ENCODE measurements around the gene FHIT.

The FHIT gene

DNA sequence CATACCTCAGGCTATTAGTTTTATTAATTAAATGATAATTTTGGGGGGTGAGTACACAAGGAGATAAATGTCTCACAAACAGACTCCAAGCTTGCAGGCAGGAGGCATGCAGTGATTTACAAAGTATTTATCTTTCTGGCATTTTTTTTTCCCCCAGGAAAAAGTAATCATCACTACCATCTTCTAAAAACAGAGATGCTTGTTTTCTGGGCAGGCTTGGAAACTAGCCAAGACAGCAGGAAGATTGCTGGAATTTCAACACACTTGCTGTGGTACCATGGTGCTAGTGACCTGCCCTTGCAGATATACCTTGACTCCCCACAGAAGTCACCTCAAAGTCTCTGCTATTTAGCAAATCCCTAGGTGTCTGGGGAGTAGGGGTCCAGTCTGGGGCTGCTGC lies 1468.6 kb downstream of the FHIT start:
- Histone ChIP-seq H3K9me3 (ENCODE audit: insufficient read depth, low read length) (no peaks in the 10 kb centered on the region), H3K27me3 (ENCODE audit: insufficient read depth, insufficient read length) (no peaks in the 10 kb centered on the region), H3K4me3 (ENCODE audit: insufficient read length, low read depth) (no peak overlapping the region), H3K4me1 (ENCODE audit: insufficient read depth, insufficient read length) (peaks cover 3% of the 10 kb centered on the region), H3K9ac (ENCODE audit: insufficient read length, low read depth) (no peak overlapping the region), H3K36me3 (ENCODE audit: insufficient read depth, insufficient read length, low read length) (no peaks in the 10 kb centered on the region)
- no peak for TF ChIP-seq ZNF274 (IDR thresholded peaks at IDR 0.05; ENCODE audit: low read depth, low read length)
- no peak for TF ChIP-seq YY1 (IDR thresholded peaks at IDR 0.05; ENCODE audit: insufficient read depth, insufficient read length)
- TF ChIP-seq SUZ12 (IDR thresholded peaks at IDR 0.05; ENCODE audit: extremely low read depth, insufficient read depth, insufficient read length) = no peak
- DNase-seq (ENCODE audit: low read depth, low spot score) = no peak

DNA sequence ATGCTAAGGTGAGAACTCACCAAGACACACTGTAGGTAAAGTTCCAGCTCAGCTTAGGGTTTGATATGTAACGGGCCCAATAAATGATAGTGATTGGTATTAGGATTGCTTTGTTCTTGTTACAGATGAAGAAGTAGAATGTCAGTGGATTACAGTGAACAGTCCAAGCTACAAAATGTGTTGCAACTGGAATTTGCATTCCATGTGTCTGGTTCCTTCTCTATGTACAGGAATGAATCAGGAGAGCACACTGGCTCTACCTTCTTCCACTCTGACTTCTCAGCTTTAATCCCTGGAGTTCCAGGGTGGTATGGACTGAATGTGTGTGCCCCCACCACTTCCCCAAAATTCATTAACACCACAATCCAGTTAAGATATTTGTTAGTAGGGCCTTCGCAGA lies 1471.0 kb downstream of the FHIT start:
- Histone ChIP-seq H3K4me3 (ENCODE audit: insufficient read length, low read depth) (no peak overlapping the region), H3K4me1 (ENCODE audit: insufficient read depth, insufficient read length) (peaks cover 3% of the 10 kb centered on the region), H3K36me3 (ENCODE audit: insufficient read depth, insufficient read length, low read length) (no peaks in the 10 kb centered on the region), H3K9ac (ENCODE audit: insufficient read length, low read depth) (no peak overlapping the region), H3K9me3 (ENCODE audit: insufficient read depth, low read length) (no peaks in the 10 kb centered on the region), H3K27me3 (ENCODE audit: insufficient read depth, insufficient read length) (no peaks in the 10 kb centered on the region)
- TF ChIP-seq YY1 (IDR thresholded peaks at IDR 0.05; ENCODE audit: insufficient read depth, insufficient read length) (no peak), SUZ12 (IDR thresholded peaks at IDR 0.05; ENCODE audit: extremely low read depth, insufficient read depth, insufficient read length) (no peak), ZNF274 (IDR thresholded peaks at IDR 0.05; ENCODE audit: low read depth, low read length) (no peak)
- peak; percentile 25 for DNase-seq (ENCODE audit: low read depth, low spot score)

DNA sequence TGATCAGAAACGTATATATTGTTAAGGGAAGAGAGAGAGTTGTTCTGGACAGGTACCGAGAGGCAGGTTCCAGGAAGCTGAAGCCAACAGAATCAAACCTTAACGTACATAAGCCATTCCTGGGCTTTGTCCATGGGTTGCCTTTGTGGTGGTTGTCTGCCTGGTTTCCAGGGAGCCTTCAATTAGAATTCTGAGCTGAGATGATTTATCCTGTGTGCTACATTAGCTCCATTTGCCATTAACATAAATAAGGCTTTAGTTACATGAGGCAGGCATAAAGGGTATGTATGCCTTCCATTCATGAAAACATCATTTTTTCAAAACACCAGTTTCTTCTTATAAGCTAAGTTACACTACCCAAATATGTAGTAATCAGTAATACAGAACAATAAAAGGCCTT lies 1472.0 kb downstream of the FHIT start:
- H3K36me3 ChIP-seq (ENCODE audit: insufficient read depth, insufficient read length, low read length) = no peaks in the 10 kb centered on the region
- H3K9ac ChIP-seq (ENCODE audit: insufficient read length, low read depth) = no peak overlapping the region
- no peaks in the 10 kb centered on the region for H3K9me3 ChIP-seq (ENCODE audit: insufficient read depth, low read length)
- no peak overlapping the region for H3K4me3 ChIP-seq (ENCODE audit: insufficient read length, low read depth)
- H3K4me1 ChIP-seq (ENCODE audit: insufficient read depth, insufficient read length) = peaks cover 3% of the 10 kb centered on the region
- TF ChIP-seq YY1 (IDR thresholded peaks at IDR 0.05; ENCODE audit: insufficient read depth, insufficient read length) (no peak), SUZ12 (IDR thresholded peaks at IDR 0.05; ENCODE audit: extremely low read depth, insufficient read depth, insufficient read length) (no peak)
- no peaks in the 10 kb centered on the region for H3K27me3 ChIP-seq (ENCODE audit: insufficient read depth, insufficient read length)
- DNase-seq (ENCODE audit: low read depth, low spot score) = no peak

DNA sequence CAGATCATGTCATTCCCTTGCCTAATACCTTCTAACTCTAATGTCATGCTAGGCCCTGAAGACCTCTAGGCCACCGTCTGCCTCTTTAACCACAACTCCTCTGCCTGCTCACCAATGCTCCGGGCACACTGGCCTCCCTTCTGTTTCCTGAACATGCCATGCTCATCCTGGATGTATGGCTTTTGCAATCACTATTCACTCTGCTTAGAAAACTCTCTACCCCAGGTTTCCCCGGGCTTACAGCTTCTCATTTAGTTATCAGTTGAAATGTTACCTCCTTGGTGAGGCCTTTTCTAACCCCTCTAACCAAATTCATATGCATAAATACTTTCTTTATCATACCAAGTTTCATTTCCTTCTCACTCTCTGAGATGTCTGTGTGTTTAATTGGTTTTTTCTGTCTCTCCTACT lies 1473.6 kb downstream of the FHIT start:
- no peak for DNase-seq (ENCODE audit: low read depth, low spot score)
- Histone ChIP-seq H3K4me1 (ENCODE audit: insufficient read depth, insufficient read length) (no peaks in the 10 kb centered on the region), H3K9me3 (ENCODE audit: insufficient read depth, low read length) (no peaks in the 10 kb centered on the region), H3K9ac (ENCODE audit: insufficient read length, low read depth) (no peak overlapping the region), H3K36me3 (ENCODE audit: insufficient read depth, insufficient read length, low read length) (no peaks in the 10 kb centered on the region), H3K27me3 (ENCODE audit: insufficient read depth, insufficient read length) (no peaks in the 10 kb centered on the region), H3K4me3 (ENCODE audit: insufficient read length, low read depth) (no peak overlapping the region)
- TF ChIP-seq ZNF274 (IDR thresholded peaks at IDR 0.05; ENCODE audit: low read depth, low read length) (no peak), SUZ12 (IDR thresholded peaks at IDR 0.05; ENCODE audit: extremely low read depth, insufficient read depth, insufficient read length) (no peak), YY1 (IDR thresholded peaks at IDR 0.05; ENCODE audit: insufficient read depth, insufficient read length) (no peak)

DNA sequence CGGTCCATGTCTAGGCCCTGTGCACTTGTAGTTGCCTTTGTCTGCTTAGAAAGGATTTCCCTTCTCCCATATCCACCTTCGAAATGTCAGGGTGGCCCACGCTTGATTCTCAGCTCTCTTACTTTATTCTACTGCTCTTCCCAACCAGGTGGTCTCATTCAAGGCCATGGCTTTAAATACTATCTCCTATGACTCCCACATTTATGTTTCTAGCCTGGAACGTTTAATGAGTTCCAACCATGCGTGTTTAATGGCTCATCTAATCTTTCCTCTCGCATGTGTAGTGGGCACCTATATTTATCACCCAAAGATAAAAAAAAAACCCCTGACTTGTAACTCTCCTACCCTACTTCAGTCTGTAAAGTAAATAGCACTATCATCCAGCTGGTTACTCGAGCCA lies 1474.2 kb downstream of the FHIT start:
- H3K4me1 ChIP-seq (ENCODE audit: insufficient read depth, insufficient read length) = no peaks in the 10 kb centered on the region
- no peak for TF ChIP-seq SUZ12 (IDR thresholded peaks at IDR 0.05; ENCODE audit: extremely low read depth, insufficient read depth, insufficient read length)
- no peak for TF ChIP-seq ZNF274 (IDR thresholded peaks at IDR 0.05; ENCODE audit: low read depth, low read length)
- no peak for TF ChIP-seq YY1 (IDR thresholded peaks at IDR 0.05; ENCODE audit: insufficient read depth, insufficient read length)
- no peak overlapping the region for H3K4me3 ChIP-seq (ENCODE audit: insufficient read length, low read depth)
- no peaks in the 10 kb centered on the region for H3K36me3 ChIP-seq (ENCODE audit: insufficient read depth, insufficient read length, low read length)
- H3K9me3 ChIP-seq (ENCODE audit: insufficient read depth, low read length) = no peaks in the 10 kb centered on the region
- DNase-seq (ENCODE audit: low read depth, low spot score) = no peak
- no peak overlapping the region for H3K9ac ChIP-seq (ENCODE audit: insufficient read length, low read depth)
- no peaks in the 10 kb centered on the region for H3K27me3 ChIP-seq (ENCODE audit: insufficient read depth, insufficient read length)

DNA sequence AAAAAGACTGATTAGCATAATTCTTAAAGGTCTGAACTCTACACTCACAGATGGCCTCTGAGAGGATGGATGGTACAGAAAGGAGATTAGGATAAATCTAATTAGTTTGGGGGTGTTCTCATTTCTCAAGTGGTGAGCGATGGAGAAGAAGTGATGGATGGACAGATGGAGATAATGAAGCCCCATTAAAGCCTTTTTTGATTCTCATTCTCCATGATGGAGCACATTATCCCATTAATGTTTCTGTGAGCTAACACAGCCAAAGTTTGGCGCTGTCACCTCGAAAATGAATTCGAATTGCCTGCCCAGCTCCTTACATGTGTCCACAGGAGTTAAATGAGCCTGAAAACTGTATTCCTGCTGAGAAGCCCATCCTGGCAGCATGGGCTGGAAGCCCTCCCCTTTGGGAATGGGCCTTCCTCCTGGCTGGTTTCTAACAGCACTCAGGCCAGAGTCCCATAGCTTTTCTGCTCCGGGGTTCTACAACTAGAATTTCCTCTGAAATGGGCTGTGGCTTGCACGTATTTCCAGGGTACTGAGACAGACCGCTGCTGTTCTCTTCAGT lies 1475.4 kb downstream of the FHIT start:
- Histone ChIP-seq H3K4me3 (ENCODE audit: insufficient read length, low read depth) (no peak overlapping the region), H3K27me3 (ENCODE audit: insufficient read depth, insufficient read length) (no peaks in the 10 kb centered on the region), H3K36me3 (ENCODE audit: insufficient read depth, insufficient read length, low read length) (no peaks in the 10 kb centered on the region), H3K9me3 (ENCODE audit: insufficient read depth, low read length) (no peaks in the 10 kb centered on the region), H3K9ac (ENCODE audit: insufficient read length, low read depth) (no peak overlapping the region), H3K4me1 (ENCODE audit: insufficient read depth, insufficient read length) (no peaks in the 10 kb centered on the region)
- DNase-seq (ENCODE audit: low read depth, low spot score) = no peak
- TF ChIP-seq SUZ12 (IDR thresholded peaks at IDR 0.05; ENCODE audit: extremely low read depth, insufficient read depth, insufficient read length) (no peak), YY1 (IDR thresholded peaks at IDR 0.05; ENCODE audit: insufficient read depth, insufficient read length) (no peak), ZNF274 (IDR thresholded peaks at IDR 0.05; ENCODE audit: low read depth, low read length) (no peak)

DNA sequence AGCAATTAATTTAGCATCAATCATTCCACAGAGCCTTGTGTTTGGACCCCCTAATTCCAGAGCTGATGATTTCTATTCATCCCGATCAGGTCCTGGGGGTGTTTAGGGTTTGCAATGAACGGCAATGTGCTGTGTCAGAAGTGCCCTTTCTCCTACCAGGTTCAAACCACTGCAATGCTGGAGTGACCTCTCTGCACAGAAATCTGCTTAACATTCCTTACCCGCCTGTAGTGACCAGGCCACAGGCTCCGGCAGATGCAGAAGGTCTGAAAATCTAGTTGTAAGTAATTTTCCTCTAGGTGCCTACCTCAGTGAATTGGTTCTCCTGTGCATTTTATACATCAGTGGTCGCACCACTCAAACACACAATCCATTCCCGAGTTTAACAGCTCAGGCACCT lies 1476.1 kb downstream of the FHIT start:
- Histone ChIP-seq H3K4me1 (ENCODE audit: insufficient read depth, insufficient read length) (no peaks in the 10 kb centered on the region), H3K9me3 (ENCODE audit: insufficient read depth, low read length) (no peaks in the 10 kb centered on the region), H3K9ac (ENCODE audit: insufficient read length, low read depth) (no peak overlapping the region), H3K36me3 (ENCODE audit: insufficient read depth, insufficient read length, low read length) (no peaks in the 10 kb centered on the region), H3K27me3 (ENCODE audit: insufficient read depth, insufficient read length) (no peaks in the 10 kb centered on the region), H3K4me3 (ENCODE audit: insufficient read length, low read depth) (no peak overlapping the region)
- TF ChIP-seq SUZ12 (IDR thresholded peaks at IDR 0.05; ENCODE audit: extremely low read depth, insufficient read depth, insufficient read length) (no peak), YY1 (IDR thresholded peaks at IDR 0.05; ENCODE audit: insufficient read depth, insufficient read length) (no peak), ZNF274 (IDR thresholded peaks at IDR 0.05; ENCODE audit: low read depth, low read length) (no peak)
- DNase-seq (ENCODE audit: low read depth, low spot score) = no peak
